Activated naive CD8-positive, alpha-beta T cell treated with anti-CD3 and anti-CD28 coated beads, Interleukin-2, amount 50 U/mL, for 24 hours (primary cell): ENCODE results near the gene GIN1.
"Not testable (repeated sequence)": the region's sequence is repeated elsewhere in the genome, so short reads cannot be mapped to it uniquely, and the experiment has no call there.

Experiments used
- ATAC-seq: fragments of 150-1000 bp; cut with Tn5 transposase; one replicate; pipeline ENCODE4 v1.10.0; 2021
- DNase-seq: peaks from one replicate; pipeline ENCODE4 v3.0.0; 2021
- H3K27ac Mint-ChIP-seq: one replicate; pipeline ENCODE4 v1.8.0; 2021; ENCODE audit warnings: mild to moderate bottlenecking, mixed read lengths
- H3K27me3 Mint-ChIP-seq: one replicate; pipeline ENCODE4 v1.8.0; 2021; ENCODE audit warnings: mixed read lengths
- H3K36me3 Mint-ChIP-seq: one replicate; pipeline ENCODE4 v1.8.0; 2021; ENCODE audit warnings: low read depth, mixed read lengths
- H3K4me1 Mint-ChIP-seq: one replicate; pipeline ENCODE4 v1.8.0; 2021; ENCODE audit warnings: mixed read lengths
- H3K4me3 Mint-ChIP-seq: one replicate; pipeline ENCODE4 v1.8.0; 2021; ENCODE audit warnings: mild to moderate bottlenecking, moderate library complexity, mixed read lengths
- H3K9me3 Mint-ChIP-seq: one replicate; pipeline ENCODE4 v1.8.0; 2021; ENCODE audit warnings: mixed read lengths

The GIN1 gene

GRCh38 chr5:103092676-103093075, 27.3 kb downstream of the GIN1 start:
- Mint-ChIP-seq H3K27me3 (no peaks in the 10 kb centered on the region), H3K4me1 (no peaks in the 10 kb centered on the region), H3K36me3 (peaks cover 31% of the 10 kb centered on the region), H3K4me3 (no peak overlapping the region), H3K27ac (no peak overlapping the region), H3K9me3 (no peaks in the 10 kb centered on the region)
- ATAC-seq (no peak), DNase-seq (no peak)

- Mint-ChIP-seq H3K27me3 (no peaks in the 10 kb centered on the region), H3K9me3 (peaks cover 9% of the 10 kb centered on the region), H3K4me1 (no peaks in the 10 kb centered on the region), H3K4me3 (no peak overlapping the region), H3K27ac (no peak overlapping the region), H3K36me3 (peaks cover 36% of the 10 kb centered on the region)
- DNase-seq (no peak), ATAC-seq (no peak)
Observed at GRCh38 chr5:103090791-103091190, 29.1 kb downstream of the GIN1 start.

DNA sequence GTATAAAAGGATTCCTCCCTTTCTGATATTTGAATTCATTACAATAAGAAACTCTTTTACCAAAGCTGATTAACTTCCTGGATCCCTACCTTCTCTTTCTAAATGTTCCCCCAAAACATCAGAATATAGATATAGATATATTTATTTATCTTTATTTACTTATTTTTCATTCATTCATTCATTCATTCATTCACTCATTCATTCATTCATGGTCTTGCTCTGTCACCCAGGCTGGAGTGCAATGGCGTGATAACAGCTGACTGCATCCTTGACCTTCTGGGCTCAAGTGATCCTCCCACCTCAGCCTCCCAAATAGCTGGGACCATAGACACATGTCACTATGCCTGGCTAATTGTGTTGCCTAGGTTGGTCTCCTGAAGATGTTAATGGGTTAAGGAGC, 30.7 kb downstream of the GIN1 start:
- DNase-seq (no peak), ATAC-seq (no peak)
- Mint-ChIP-seq H3K4me1 (no peaks in the 10 kb centered on the region), H3K36me3 (peaks cover 48% of the 10 kb centered on the region), H3K27me3 (no peaks in the 10 kb centered on the region), H3K4me3 (no peak overlapping the region), H3K27ac (no peak overlapping the region), H3K9me3 (peaks cover 17% of the 10 kb centered on the region)

GRCh38 chr5:103086547-103086946, 33.4 kb downstream of the GIN1 start:
- no peaks in the 10 kb centered on the region for H3K4me1 Mint-ChIP-seq
- peaks cover 44% of the 10 kb centered on the region for H3K9me3 Mint-ChIP-seq
- ATAC-seq (no peak), DNase-seq (no peak)
- peaks cover 42% of the 10 kb centered on the region for H3K36me3 Mint-ChIP-seq
- H3K4me3 Mint-ChIP-seq = no peak overlapping the region
- H3K27ac Mint-ChIP-seq = no peak overlapping the region
- H3K27me3 Mint-ChIP-seq = no peaks in the 10 kb centered on the region

- Mint-ChIP-seq H3K27me3 (no peaks in the 10 kb centered on the region), H3K27ac (no peak overlapping the region), H3K36me3 (peaks cover 8% of the 10 kb centered on the region), H3K9me3 (peaks cover 78% of the 10 kb centered on the region), H3K4me1 (no peaks in the 10 kb centered on the region), H3K4me3 (no peak overlapping the region)
- ATAC-seq (no peak), DNase-seq (no peak)
Observed at GRCh38 chr5:103079796-103080195, 40.1 kb downstream of the GIN1 start.

DNA sequence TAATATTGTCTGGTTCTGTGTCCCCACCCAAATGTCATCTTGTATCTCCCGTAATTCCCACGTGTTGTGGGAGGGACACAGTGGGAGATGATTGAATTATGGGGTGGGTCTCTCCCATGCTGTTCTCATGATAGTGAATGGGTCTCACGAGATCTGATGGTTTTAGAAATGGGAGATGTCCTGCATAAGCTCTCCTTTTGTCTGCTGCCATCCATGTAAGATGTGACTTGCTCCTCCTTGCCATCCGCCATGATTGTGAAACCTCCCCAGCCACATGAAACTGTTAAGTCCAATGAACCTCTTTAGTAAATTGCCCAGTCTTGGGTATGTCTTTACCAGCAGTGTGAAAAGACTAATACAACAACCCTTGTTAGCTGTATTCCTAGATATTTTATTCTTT, 44.5 kb downstream of the GIN1 start:
- Mint-ChIP-seq H3K27ac (no peak overlapping the region), H3K4me1 (no peaks in the 10 kb centered on the region), H3K4me3 (no peak overlapping the region), H3K36me3 (peaks cover 4% of the 10 kb centered on the region), H3K27me3 (no peaks in the 10 kb centered on the region), H3K9me3 (peaks cover 52% of the 10 kb centered on the region)
- ATAC-seq (no peak), DNase-seq (no peak)

DNA sequence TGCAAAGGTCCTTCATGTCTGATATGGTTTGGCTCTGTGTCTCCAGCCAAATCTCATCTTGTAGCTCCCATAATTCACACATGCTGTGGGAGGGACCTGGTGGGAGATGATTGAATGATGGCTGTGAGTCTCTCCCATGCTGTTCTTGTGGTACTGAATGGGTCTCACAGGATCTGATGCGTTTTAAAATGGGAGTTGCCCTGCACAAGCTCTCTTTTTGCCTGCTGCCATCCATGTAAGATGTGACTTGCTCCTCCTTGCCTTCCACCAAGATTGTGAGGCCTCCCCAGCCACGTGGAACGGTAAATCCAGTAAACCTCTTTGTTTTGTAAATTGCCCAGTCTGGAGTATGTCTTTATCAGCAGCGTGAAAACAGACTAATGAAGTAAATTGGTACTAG, 46.4 kb downstream of the GIN1 start:
- not testable (repeated sequence) for ATAC-seq, DNase-seq, H3K4me3 Mint-ChIP-seq, H3K27me3 Mint-ChIP-seq, H3K27ac Mint-ChIP-seq, H3K36me3 Mint-ChIP-seq, H3K4me1 Mint-ChIP-seq
- peaks cover 46% of the 10 kb centered on the region for H3K9me3 Mint-ChIP-seq

GRCh38 chr5:103066326-103066725, 53.6 kb downstream of the GIN1 start:
- DNase-seq (no peak), ATAC-seq (no peak)
- no peak overlapping the region for H3K4me3 Mint-ChIP-seq
- H3K27me3 Mint-ChIP-seq = no peaks in the 10 kb centered on the region
- H3K4me1 Mint-ChIP-seq = no peaks in the 10 kb centered on the region
- no peak overlapping the region for H3K27ac Mint-ChIP-seq
- H3K36me3 Mint-ChIP-seq = no peaks in the 10 kb centered on the region
- H3K9me3 Mint-ChIP-seq = no peaks in the 10 kb centered on the region

DNA sequence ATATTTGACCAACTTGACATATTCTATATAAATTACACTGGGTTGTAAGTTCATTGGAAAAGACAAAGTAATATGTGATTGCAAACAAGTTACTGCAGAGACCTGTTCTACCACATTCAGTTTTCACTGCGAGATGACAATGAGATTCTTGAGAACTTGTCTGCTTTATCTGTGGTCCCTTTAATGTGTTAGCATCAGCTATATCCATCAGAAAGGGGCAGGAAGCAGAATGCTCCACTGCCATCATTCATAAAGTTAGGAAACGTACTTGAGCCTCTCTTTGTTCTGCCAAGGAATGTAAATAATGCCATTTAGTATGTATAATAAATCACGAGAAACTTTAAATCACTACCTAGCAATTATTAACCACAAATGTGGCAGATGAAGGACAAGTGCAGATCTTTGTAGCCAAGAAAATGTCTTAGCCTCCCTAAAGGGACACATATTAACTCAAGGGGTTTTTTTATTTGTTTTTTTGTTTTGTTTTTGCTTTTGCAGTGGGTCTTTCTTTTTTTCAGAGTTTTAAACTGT, 59.4 kb downstream of the GIN1 start:
- H3K27ac Mint-ChIP-seq = no peak overlapping the region
- H3K27me3 Mint-ChIP-seq = no peaks in the 10 kb centered on the region
- no peak overlapping the region for H3K4me3 Mint-ChIP-seq
- H3K36me3 Mint-ChIP-seq = no peaks in the 10 kb centered on the region
- no peak for DNase-seq
- ATAC-seq = no peak
- H3K4me1 Mint-ChIP-seq = no peaks in the 10 kb centered on the region
- H3K9me3 Mint-ChIP-seq = peaks cover 3% of the 10 kb centered on the region

GRCh38 chr5:103059525-103059924, 60.4 kb downstream of the GIN1 start:
- Mint-ChIP-seq H3K4me1 (no peaks in the 10 kb centered on the region), H3K36me3 (no peaks in the 10 kb centered on the region), H3K9me3 (peaks cover 4% of the 10 kb centered on the region), H3K27me3 (no peaks in the 10 kb centered on the region), H3K4me3 (no peak overlapping the region), H3K27ac (no peak overlapping the region)
- ATAC-seq (no peak), DNase-seq (no peak)

DNA sequence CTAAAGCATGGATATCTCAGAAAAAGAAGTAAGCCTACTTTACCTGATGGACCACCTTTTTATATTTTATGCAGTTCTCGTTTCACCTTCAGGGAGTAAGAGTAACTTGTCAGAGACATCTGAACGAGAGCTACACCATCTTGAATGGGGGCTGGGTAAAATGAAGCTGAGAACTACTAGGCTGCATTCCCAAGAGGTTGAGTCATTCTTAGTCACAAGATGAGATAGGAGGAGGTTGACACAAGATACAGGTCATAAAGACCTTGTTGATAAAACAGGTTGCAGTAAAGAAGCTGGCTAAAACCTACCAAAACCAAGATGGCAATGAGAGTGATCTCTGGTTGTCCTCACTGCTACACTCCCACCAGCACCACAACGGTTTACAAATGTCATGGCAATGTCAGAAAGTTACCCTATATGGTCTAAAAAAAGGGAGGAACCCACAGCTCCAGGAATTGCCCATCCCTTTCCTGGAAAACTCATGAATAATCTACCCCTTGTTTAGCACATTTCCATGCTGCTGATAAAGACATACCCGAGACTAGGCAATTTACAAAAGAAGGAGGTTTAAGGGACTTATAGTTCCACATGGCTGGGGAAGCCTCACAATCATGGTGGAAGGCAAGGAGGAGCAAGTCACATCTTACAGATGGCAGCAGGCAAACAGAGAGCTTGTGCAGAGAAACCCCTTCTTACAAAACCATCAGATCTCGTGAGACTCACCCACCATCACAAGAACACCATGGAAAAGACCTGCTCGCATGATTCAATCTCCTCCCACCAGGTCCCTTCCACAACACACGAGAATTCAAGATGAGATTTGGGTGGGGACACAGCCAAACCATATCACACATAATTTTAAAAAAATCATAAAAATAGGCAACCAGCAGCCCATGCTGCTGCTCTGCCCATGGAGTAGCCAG, 62.5 kb downstream of the GIN1 start:
- Mint-ChIP-seq H3K9me3 (peaks cover 4% of the 10 kb centered on the region), H3K36me3 (no peaks in the 10 kb centered on the region), H3K4me1 (no peaks in the 10 kb centered on the region), H3K27ac (no peak overlapping the region), H3K27me3 (no peaks in the 10 kb centered on the region), H3K4me3 (no peak overlapping the region)
- ATAC-seq = no peak
- no peak for DNase-seq

GRCh38 chr5:103046706-103047105, 73.2 kb downstream of the GIN1 start:
- not testable (repeated sequence) for H3K4me1 Mint-ChIP-seq, H3K4me3 Mint-ChIP-seq, DNase-seq, H3K9me3 Mint-ChIP-seq, ATAC-seq, H3K27ac Mint-ChIP-seq, H3K36me3 Mint-ChIP-seq, H3K27me3 Mint-ChIP-seq

DNA sequence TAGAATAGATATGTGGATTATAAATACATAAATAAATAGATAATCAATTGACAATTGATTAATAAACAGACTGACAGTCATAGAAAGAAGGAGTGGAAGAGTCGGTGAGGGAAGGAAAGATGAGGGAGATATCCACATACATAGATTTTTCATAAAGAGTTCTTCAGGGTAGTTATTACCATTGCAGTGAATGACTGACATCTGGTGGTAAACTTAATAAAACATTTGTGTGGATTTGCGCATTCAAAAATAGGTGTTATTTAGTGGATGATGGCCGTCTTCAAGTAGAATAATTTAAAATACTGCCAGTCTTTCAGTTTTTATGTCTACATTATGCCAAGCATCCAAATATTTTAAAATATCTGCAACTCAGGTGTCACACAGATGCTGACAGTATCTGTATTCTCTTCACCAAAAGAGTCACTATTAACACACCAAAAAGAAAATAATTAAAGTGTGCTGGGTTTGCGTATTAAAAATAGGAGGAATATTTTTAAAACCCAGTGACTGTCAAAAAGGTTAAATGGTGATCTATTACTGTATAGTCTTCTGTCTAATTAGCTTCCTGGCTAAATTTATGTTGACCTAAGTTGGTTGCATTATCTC, 78.8 kb downstream of the GIN1 start:
- H3K36me3 Mint-ChIP-seq = no peaks in the 10 kb centered on the region
- DNase-seq (no peak), ATAC-seq (no peak)
- H3K4me3 Mint-ChIP-seq = no peak overlapping the region
- peaks cover 2% of the 10 kb centered on the region for H3K27me3 Mint-ChIP-seq
- no peaks in the 10 kb centered on the region for H3K9me3 Mint-ChIP-seq
- H3K4me1 Mint-ChIP-seq = no peaks in the 10 kb centered on the region
- no peak overlapping the region for H3K27ac Mint-ChIP-seq

GRCh38 chr5:103037673-103038455, 82.1 kb downstream of the GIN1 start:
- DNase-seq (no peak), ATAC-seq (no peak)
- Mint-ChIP-seq H3K9me3 (no peaks in the 10 kb centered on the region), H3K4me3 (no peak overlapping the region), H3K36me3 (no peaks in the 10 kb centered on the region), H3K4me1 (no peaks in the 10 kb centered on the region), H3K27me3 (peaks cover 2% of the 10 kb centered on the region), H3K27ac (no peak overlapping the region)
